Sigmoid colon (tissue), 7 donors: Measurements from ENCODE around the gene PXDN. TPM values are rescaled to one million over a fixed set of nuclear protein-coding genes. Genes with fewer than 3 reads are reported as not detected.

ENCODE experiments used
- DNase-seq: peaks from one replicate; pipeline ENCODE4 v3.0.0-alpha.2; 2019
- H3K27ac ChIP-seq, 4 donors: fragments of 200-600 bp; sonication (generic); one replicate each; pipeline ENCODE4 v1.5.1; 2016 to 2019; ENCODE audit warnings: mild to moderate bottlenecking in 1 of 4
- H3K27me3 ChIP-seq, 3 donors: fragments of 200-600 bp; sonication (generic); one replicate each; pipeline ENCODE4 v1.5.1; 2019; ENCODE audit warnings: mild to moderate bottlenecking in 1 of 3
- H3K36me3 ChIP-seq, 4 donors: fragments of 200-600 bp; sonication (generic); one replicate each; pipeline ENCODE4 v1.5.1; 2016 to 2019
- H3K4me1 ChIP-seq, 4 donors: fragments of 200-600 bp; sonication (generic); one replicate each; pipeline ENCODE4 v1.5.1; 2017 to 2019
- H3K4me3 ChIP-seq, 4 donors: fragments of 200-600 bp; sonication (generic); one replicate each; pipeline ENCODE4 v1.5.1; 2017 to 2019; ENCODE audit warnings: mild to moderate bottlenecking in 2 of 4, moderate library complexity in 1 of 4
- H3K9me3 ChIP-seq, 4 donors: fragments of 200-600 bp in 3 of 4; sonication (generic) in 3 of 4; one replicate each; pipeline versions ENCODE4 v1.5.1 to v1.6.1; 2013 to 2019
- EP300 ChIP-seq, 4 donors: sonication (generic); formaldehyde crosslinking; IDR thresholded peaks; one replicate each; pipeline ENCODE4 v1.6.1; 2017; ENCODE audit warnings: antibody characterized with exemption in 4 of 4
- POLR2A ChIP-seq, 2 donors: fragments of 450-650 bp; IDR thresholded peaks; one replicate each; pipeline ENCODE4 v1.6.1; 2016; ENCODE audit warnings: antibody characterized with exemption in 2 of 2, mild to moderate bottlenecking in 2 of 2, moderate library complexity in 2 of 2
- POLR2AphosphoS5 ChIP-seq, 4 donors: sonication (generic); formaldehyde crosslinking; IDR thresholded peaks; one replicate each; pipeline ENCODE4 v1.6.1; 2017; ENCODE audit warnings: antibody characterized with exemption in 4 of 4
- WGBS, 2 donors: extraction: QIAGEN DNeasy Blood & Tissue Kit; methylation state at CpG; one replicate each; pipeline ENCODE4 v1.1.7; 2013; 5-methylcytosine and 5-hydroxymethylcytosine counted together
- intact Hi-C: fragments of 100-400 bp; cut with DNase I; formaldehyde crosslinking; loops from one replicate; pipeline ENCODE4 v1.15.1; 2023
- polyA plus RNA-seq, 3 donors: library from polyadenylated mRNA; stranded (reverse); fragments of 200-250 nt; gene quantifications; one replicate each; pipeline ENCODE4 v1.2.3, GENCODE V29; 2013
- total RNA-seq, 4 donors: library from RNA; depleted of rRNA; stranded (reverse); fragments of >200 nt; gene quantifications; one replicate each; pipeline ENCODE4 v1.1.0, GENCODE V29; 2016
- TF ChIP-seq, protein P1 (sequence below), 4 experiments: fragments of 450-650 bp in 3 of 4; fragments of 200-600 bp in 1 of 4; IDR thresholded peaks; one replicate each; pipeline ENCODE4 v1.5.1; 2016 to 2019; ENCODE audit warnings: antibody characterized with exemption in 4 of 4, mild to moderate bottlenecking in 3 of 4, moderate library complexity in 2 of 4
- donor health status: healthy with polysubstance abuse.
- donor health status: Bipolar disorder and iron deficiency.
- donor health status: healthy.

The PXDN gene
- total and polyA plus RNA-seq, 7 donors = 1.2 to 126 (median 34.4) TPM

DNA sequence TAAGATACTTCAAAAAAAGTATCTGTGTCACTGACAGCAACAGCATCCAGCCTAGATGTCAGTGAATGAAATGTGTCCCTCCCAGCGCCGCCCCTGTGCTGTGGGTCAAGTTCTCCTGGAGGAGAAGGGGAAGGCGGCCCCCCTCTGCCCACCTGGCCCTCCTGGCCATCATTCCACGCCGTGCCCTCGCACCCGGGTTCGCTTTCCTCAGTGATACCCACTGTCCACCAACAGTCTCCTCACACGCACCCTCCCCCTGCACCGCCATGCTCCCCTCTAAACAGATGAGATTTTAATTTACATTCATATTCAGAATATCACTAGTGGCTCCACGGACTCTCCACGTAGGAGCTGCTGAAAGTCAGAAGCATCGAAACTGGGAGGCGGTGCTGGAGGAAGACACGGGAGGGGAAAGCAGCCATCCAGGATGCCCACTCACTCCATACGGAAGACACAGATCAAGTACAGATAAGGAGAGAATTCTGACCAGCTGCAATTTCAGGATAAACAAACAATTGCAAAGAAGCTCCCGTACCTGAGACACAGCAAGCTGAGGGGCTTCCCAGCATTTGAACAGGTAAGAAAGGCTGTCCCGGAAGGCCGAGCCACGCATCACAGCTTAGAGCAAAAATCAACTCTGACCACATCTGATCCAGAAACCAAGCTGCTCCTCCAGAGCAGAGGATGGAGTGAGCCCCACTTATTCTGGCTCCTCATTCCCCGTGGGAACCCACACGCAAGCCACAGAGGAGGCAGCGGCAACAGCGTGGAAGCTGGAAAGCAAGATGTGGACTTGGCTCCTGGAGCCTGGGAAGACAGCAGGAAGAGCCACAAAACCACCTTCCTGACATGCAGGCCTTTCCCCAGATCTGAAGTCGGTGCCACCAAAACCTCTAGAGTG is 49.7 kb downstream of the PXDN start:
- no peak overlapping the region for H3K4me3 ChIP-seq
- 91 to 92% methylated on average over 25 of the region's 25 CpGs for WGBS, 2 donors
- TF ChIP-seq, protein P1, sequence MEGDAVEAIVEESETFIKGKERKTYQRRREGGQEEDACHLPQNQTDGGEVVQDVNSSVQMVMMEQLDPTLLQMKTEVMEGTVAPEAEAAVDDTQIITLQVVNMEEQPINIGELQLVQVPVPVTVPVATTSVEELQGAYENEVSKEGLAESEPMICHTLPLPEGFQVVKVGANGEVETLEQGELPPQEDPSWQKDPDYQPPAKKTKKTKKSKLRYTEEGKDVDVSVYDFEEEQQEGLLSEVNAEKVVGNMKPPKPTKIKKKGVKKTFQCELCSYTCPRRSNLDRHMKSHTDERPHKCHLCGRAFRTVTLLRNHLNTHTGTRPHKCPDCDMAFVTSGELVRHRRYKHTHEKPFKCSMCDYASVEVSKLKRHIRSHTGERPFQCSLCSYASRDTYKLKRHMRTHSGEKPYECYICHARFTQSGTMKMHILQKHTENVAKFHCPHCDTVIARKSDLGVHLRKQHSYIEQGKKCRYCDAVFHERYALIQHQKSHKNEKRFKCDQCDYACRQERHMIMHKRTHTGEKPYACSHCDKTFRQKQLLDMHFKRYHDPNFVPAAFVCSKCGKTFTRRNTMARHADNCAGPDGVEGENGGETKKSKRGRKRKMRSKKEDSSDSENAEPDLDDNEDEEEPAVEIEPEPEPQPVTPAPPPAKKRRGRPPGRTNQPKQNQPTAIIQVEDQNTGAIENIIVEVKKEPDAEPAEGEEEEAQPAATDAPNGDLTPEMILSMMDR (IDR thresholded peaks at IDR 0.05) = no peak
- TF ChIP-seq POLR2A (IDR thresholded peaks at IDR 0.05) (no peak), POLR2AphosphoS5 (IDR thresholded peaks at IDR 0.05) (no peak), EP300 (IDR thresholded peaks at IDR 0.05) (no peak)
- DNase-seq = no peak
- peaks cover 0 to 33% (median 20%) of the 10 kb centered on the region in 4 donors for H3K4me1 ChIP-seq
- H3K27ac ChIP-seq = peak overlapping the region in 1 of 4 donors; percentile 7
- intact Hi-C loops = no loop called here
- H3K36me3 ChIP-seq = peaks cover 0 to 29% (median 11%) of the 10 kb centered on the region in 4 donors
- no peaks in the 10 kb centered on the region for H3K9me3 ChIP-seq
- no peaks in the 10 kb centered on the region for H3K27me3 ChIP-seq

DNA sequence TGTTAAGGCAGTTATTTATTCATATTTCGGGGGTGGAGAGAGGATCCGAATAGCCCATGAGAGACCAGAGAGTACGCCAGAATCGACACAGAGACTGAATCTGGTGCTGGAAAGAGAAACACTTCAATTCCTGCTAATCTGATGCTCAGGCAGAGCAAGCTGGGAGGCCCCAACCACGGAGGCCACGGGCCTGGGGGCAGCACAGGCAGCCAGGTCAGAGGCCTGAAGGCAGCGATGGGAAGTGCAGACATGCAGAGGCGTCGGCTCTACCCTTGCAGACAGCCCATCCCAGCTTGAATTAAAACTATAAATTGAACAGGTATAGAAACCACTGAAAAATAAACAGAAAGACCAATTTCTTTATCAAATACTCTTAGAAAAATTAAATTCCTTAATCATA is 50.6 kb downstream of the PXDN start:
- no peaks in the 10 kb centered on the region for H3K9me3 ChIP-seq
- H3K27ac ChIP-seq = no peak overlapping the region
- TF ChIP-seq EP300 (IDR thresholded peaks at IDR 0.05) (no peak), POLR2A (IDR thresholded peaks at IDR 0.05) (no peak), POLR2AphosphoS5 (IDR thresholded peaks at IDR 0.05) (no peak)
- TF ChIP-seq, protein P1 (IDR thresholded peaks at IDR 0.05) = no peak
- H3K4me1 ChIP-seq = peaks cover 0 to 32% (median 16%) of the 10 kb centered on the region in 4 donors
- DNase-seq = no peak
- WGBS, 2 donors = 88 to 89% methylated on average over 9 of the region's 9 CpGs
- H3K4me3 ChIP-seq = no peak overlapping the region
- peaks cover 0 to 38% (median 11%) of the 10 kb centered on the region in 4 donors for H3K36me3 ChIP-seq
- H3K27me3 ChIP-seq = no peaks in the 10 kb centered on the region
- intact Hi-C loops = no loop called here

DNA sequence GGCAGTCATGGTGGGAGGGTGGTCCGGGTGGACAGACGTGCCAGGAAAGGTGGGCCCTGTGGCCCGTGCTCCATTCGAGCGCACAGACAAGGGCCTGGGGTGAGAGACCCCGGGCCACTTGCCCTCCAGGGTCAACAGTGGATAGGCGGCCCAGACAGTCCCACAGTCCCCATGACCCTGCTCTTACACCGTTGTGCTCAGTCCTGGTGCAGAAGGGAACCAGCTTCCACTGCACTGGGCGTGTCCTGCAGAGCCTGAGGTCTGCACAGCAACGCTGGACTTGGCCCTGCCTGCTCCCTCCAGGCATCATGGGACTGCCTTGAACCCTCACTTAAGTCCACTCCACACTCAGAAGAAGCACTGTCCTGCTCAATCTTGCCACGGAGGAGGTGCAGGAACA is 52.0 kb downstream of the PXDN start:
- 86 to 88% methylated on average over 11 of the region's 11 CpGs for WGBS, 2 donors
- TF ChIP-seq, protein P1 (IDR thresholded peaks at IDR 0.05) = no peak
- TF ChIP-seq EP300 (IDR thresholded peaks at IDR 0.05) = no peak
- no peak for TF ChIP-seq POLR2AphosphoS5 (IDR thresholded peaks at IDR 0.05)
- no peak for TF ChIP-seq POLR2A (IDR thresholded peaks at IDR 0.05)
- H3K36me3 ChIP-seq = peaks cover 0 to 52% (median 15%) of the 10 kb centered on the region in 4 donors
- H3K27ac ChIP-seq = no peak overlapping the region
- H3K27me3 ChIP-seq = no peaks in the 10 kb centered on the region
- H3K4me1 ChIP-seq = peaks cover 0 to 18% (median 4%) of the 10 kb centered on the region in 4 donors
- H3K9me3 ChIP-seq = no peaks in the 10 kb centered on the region
- no peak for DNase-seq
- intact Hi-C loops = no loop called here
- H3K4me3 ChIP-seq = no peak overlapping the region

DNA sequence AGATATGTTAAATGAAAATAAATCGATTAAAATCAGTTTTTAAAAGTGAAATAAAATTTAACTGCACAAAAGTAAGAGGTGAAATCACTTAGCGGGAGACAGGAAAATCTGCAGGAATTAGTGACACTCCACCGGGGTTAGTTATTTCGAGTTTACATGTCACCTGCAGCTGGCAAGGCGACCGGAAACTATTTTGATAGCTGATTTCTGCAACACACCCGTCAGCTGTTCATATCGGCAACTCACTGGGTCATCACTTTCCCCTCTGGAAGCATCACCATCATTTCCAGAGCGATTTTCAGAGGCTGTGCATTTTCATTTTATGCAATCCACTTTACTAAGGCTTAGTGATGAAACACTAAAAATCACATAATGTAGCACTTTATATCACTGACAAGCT is 52.9 kb downstream of the PXDN start:
- no peaks in the 10 kb centered on the region for H3K9me3 ChIP-seq
- peaks cover 0 to 58% (median 20%) of the 10 kb centered on the region in 4 donors for H3K36me3 ChIP-seq
- TF ChIP-seq POLR2AphosphoS5 (IDR thresholded peaks at IDR 0.05) (no peak), EP300 (IDR thresholded peaks at IDR 0.05) (no peak), POLR2A (IDR thresholded peaks at IDR 0.05) (no peak)
- TF ChIP-seq, protein P1 (IDR thresholded peaks at IDR 0.05) = no peak
- H3K27me3 ChIP-seq = no peaks in the 10 kb centered on the region
- H3K27ac ChIP-seq = no peak overlapping the region
- intact Hi-C loops = no loop called here
- 86 to 89% methylated on average over 9 of the region's 9 CpGs for WGBS, 2 donors
- H3K4me1 ChIP-seq = peaks cover 0 to 13% (median under 1%) of the 10 kb centered on the region in 4 donors
- no peak overlapping the region for H3K4me3 ChIP-seq
- DNase-seq = no peak
